22Rv1 (cell line): ENCODE results near the gene ZNF783.

Experiments used
- CTCF ChIP-seq: fragments of 450-650 bp; IDR thresholded peaks from 2 replicates; pipeline ENCODE4 v1.5.1; 2017; ENCODE audit warnings: mild to moderate bottlenecking
- ZFX ChIP-seq: fragments of 450-650 bp; IDR thresholded peaks from 2 replicates; pipeline ENCODE4 v1.6.1; 2017; ENCODE audit warnings: antibody characterized with exemption, borderline replicate concordance

GRCh38 chr7:149225656-149226055, 36.3 kb upstream of the ZNF783 start:
- TF ChIP-seq CTCF (no peak), ZFX (no peak)
